Measurements from ENCODE around the gene OBSL1. TPM values are rescaled to one million over a fixed set of nuclear protein-coding genes. Genes with fewer than 3 reads are reported as not detected.

OBSL1 gene
- total RNA-seq, 1 experiment from 2014 or later = 76.5 TPM

DNA sequence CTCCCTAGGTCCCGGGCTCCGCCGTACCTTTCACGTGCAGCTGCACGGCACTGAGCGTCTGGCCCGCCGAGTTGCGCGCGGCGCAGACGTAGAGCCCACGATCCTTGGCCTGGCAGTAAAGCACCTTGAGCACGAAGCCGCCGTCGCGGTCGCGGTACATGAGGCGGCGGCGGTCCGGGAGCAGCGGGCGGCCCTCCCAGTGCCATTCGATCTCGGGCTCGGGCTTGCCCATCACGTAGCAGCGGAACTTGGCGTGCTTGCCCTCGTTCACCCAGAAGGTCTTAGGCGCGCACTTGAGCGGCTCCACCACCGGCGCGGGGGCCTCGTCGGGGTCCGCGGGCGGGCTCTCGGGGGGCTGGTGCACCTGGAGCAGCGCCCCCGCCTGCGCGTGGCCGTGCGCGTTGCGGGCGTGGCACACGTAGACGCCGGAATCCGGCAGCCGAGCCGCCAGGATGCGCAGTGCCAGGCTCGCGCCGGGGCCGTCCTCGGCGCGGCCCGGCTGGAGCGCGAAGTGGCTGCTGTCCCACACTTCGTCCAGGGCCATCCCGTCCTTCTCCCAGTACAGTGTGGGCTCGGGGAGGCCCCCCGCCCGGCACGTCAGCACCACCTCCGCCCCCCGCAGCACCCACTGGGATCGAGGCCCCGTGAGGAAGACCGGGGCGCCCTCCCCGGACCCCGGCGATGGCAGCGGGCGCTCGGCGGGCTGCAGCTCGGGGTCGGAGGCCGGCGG, 980 bp downstream of the OBSL1 start:
- BruUV-seq (replicated peaks) = no TSS peak
- peaks cover 9% of the 10 kb centered on the region for H3K4me1 Mint-ChIP-seq (ENCODE audit: low read depth, unreplicated experiment)
- peaks cover under 1% of the 10 kb centered on the region for H3K27me3 Mint-ChIP-seq (ENCODE audit: unreplicated experiment)
- H3K27ac Mint-ChIP-seq (ENCODE audit: unreplicated experiment) = no peak overlapping the region
- no peaks in the 10 kb centered on the region for H3K9me3 Mint-ChIP-seq (ENCODE audit: low read depth, unreplicated experiment)
- CTCF ChIA-PET = interaction anchor here (0.6 to 1.5 kb wide), 3 partner anchors 10 to 139 kb away, joined by 4 to 6 read pairs (median 5); no protein-coding TSS in a partner anchor
- intact Hi-C loops (cut with micrococcal nuclease; ENCODE audit: unreplicated experiment) = no loop called here
- TF ChIP-seq, protein P1, sequence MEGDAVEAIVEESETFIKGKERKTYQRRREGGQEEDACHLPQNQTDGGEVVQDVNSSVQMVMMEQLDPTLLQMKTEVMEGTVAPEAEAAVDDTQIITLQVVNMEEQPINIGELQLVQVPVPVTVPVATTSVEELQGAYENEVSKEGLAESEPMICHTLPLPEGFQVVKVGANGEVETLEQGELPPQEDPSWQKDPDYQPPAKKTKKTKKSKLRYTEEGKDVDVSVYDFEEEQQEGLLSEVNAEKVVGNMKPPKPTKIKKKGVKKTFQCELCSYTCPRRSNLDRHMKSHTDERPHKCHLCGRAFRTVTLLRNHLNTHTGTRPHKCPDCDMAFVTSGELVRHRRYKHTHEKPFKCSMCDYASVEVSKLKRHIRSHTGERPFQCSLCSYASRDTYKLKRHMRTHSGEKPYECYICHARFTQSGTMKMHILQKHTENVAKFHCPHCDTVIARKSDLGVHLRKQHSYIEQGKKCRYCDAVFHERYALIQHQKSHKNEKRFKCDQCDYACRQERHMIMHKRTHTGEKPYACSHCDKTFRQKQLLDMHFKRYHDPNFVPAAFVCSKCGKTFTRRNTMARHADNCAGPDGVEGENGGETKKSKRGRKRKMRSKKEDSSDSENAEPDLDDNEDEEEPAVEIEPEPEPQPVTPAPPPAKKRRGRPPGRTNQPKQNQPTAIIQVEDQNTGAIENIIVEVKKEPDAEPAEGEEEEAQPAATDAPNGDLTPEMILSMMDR (IDR thresholded peaks at IDR 0.05; ENCODE audit: unreplicated experiment) = no peak
- H3K4me3 Mint-ChIP-seq (ENCODE audit: low read depth, unreplicated experiment) = peak overlapping the region; percentile 51
- H3K36me3 Mint-ChIP-seq (ENCODE audit: insufficient read depth, unreplicated experiment) = peaks cover 37% of the 10 kb centered on the region
- peak; percentile 36 for DNase-seq

DNA sequence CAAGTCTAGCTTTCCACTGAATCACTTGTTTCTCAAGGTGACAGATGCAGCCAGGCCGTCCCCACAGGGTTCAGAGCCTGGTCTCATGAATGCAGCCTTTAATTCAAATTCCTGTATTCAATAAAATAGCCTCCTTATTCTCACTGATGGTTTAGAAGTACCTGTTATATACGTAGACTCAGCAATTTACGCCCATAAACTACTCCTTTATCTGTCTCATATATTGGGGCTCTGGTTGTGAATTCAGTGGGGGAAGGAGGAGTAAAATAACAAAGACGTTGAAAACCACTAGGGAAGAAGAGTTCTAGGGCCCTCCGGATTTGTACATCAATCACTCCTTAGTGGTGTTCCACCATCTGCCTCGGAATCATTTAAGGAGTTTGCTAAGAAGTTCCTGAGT, 1.7 kb downstream of the OBSL1 start:
- Mint-ChIP-seq H3K27ac (ENCODE audit: unreplicated experiment) (no peak overlapping the region), H3K36me3 (ENCODE audit: insufficient read depth, unreplicated experiment) (peaks cover 42% of the 10 kb centered on the region), H3K9me3 (ENCODE audit: low read depth, unreplicated experiment) (no peaks in the 10 kb centered on the region), H3K27me3 (ENCODE audit: unreplicated experiment) (no peaks in the 10 kb centered on the region), H3K4me1 (ENCODE audit: low read depth, unreplicated experiment) (peaks cover 9% of the 10 kb centered on the region), H3K4me3 (ENCODE audit: low read depth, unreplicated experiment) (peak overlapping the region; percentile 51)
- CTCF ChIA-PET = no interaction called here
- intact Hi-C loops (cut with micrococcal nuclease; ENCODE audit: unreplicated experiment) = no loop called here
- TF ChIP-seq, protein P1 (IDR thresholded peaks at IDR 0.05; ENCODE audit: unreplicated experiment) = no peak
- TSS peak; percentile 53 for BruUV-seq (replicated peaks)
- DNase-seq = no peak

DNA sequence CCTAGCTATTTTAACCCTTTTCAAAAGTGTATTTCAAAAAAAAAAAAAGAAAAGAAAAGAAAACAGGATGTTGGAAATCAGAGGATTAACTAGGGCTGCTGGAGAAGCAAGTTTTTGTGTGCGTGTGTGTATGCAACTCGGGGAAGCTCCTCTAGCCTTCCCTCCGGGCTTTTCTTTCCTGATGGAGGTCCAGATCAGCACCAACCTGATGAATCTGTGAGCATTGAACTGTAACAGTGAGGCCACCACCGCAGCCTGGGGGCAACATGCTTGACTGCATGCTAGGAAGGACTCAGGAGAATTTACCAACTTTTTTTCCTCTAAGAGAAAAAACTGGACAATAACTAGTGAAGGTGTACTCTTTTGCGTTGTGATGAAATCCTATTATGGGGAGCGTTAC, 2.3 kb downstream of the OBSL1 start:
- Mint-ChIP-seq H3K27me3 (ENCODE audit: unreplicated experiment) (no peaks in the 10 kb centered on the region), H3K36me3 (ENCODE audit: insufficient read depth, unreplicated experiment) (peaks cover 46% of the 10 kb centered on the region), H3K27ac (ENCODE audit: unreplicated experiment) (no peak overlapping the region), H3K4me3 (ENCODE audit: low read depth, unreplicated experiment) (no peak overlapping the region), H3K4me1 (ENCODE audit: low read depth, unreplicated experiment) (peaks cover 9% of the 10 kb centered on the region), H3K9me3 (ENCODE audit: low read depth, unreplicated experiment) (no peaks in the 10 kb centered on the region)
- intact Hi-C loops (cut with micrococcal nuclease; ENCODE audit: unreplicated experiment) = no loop called here
- CTCF ChIA-PET = no interaction called here
- TF ChIP-seq, protein P1 (IDR thresholded peaks at IDR 0.05; ENCODE audit: unreplicated experiment) = no peak
- no peak for DNase-seq
- no TSS peak for BruUV-seq (replicated peaks)

DNA sequence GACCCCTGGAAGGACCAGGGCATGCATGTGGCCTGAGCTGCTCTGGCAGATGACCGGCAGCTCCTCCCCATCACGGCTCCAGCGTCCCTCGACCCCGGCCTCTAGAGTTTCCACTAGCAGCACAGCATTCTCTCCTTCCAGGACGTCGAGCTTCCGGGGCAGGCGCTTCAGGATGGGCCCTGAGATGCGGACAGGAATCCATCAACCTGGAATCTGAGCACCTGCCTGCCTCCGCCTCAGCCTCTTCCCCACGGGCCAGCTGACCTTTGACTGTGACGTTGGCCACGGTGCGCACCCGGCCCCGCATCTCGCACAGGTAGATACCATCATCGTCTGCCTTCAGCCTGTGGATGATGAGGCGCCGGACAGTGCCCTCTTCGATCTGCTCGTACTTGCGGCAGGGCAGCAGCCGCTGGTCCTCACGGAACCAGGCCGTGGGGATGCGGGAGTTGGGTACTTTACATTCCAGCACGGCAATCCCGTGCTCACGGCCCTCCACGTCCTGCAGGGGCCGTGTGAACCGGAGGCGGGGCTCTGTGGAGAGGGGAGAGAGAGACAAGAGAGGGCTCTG, 3.5 kb downstream of the OBSL1 start:
- Mint-ChIP-seq H3K36me3 (ENCODE audit: insufficient read depth, unreplicated experiment) (peaks cover 46% of the 10 kb centered on the region), H3K4me3 (ENCODE audit: low read depth, unreplicated experiment) (no peak overlapping the region), H3K27ac (ENCODE audit: unreplicated experiment) (no peak overlapping the region), H3K4me1 (ENCODE audit: low read depth, unreplicated experiment) (peaks cover 9% of the 10 kb centered on the region), H3K27me3 (ENCODE audit: unreplicated experiment) (no peaks in the 10 kb centered on the region), H3K9me3 (ENCODE audit: low read depth, unreplicated experiment) (no peaks in the 10 kb centered on the region)
- DNase-seq = no peak
- intact Hi-C loops (cut with micrococcal nuclease; ENCODE audit: unreplicated experiment) = no loop called here
- CTCF ChIA-PET = no interaction called here
- TF ChIP-seq, protein P1 (IDR thresholded peaks at IDR 0.05; ENCODE audit: unreplicated experiment) = no peak
- no TSS peak for BruUV-seq (replicated peaks)

Data from Calu3 (cell line).